LNCAP (cell line): ENCODE data around the gene WFS1.

Experiments used
- TF ChIP-seq, protein P1 (sequence below): fragments of 450-650 bp; IDR thresholded peaks from 2 replicates; pipeline ENCODE4 v1.5.1; 2017; ENCODE audit warnings: mild to moderate bottlenecking

WFS1 gene

DNA sequence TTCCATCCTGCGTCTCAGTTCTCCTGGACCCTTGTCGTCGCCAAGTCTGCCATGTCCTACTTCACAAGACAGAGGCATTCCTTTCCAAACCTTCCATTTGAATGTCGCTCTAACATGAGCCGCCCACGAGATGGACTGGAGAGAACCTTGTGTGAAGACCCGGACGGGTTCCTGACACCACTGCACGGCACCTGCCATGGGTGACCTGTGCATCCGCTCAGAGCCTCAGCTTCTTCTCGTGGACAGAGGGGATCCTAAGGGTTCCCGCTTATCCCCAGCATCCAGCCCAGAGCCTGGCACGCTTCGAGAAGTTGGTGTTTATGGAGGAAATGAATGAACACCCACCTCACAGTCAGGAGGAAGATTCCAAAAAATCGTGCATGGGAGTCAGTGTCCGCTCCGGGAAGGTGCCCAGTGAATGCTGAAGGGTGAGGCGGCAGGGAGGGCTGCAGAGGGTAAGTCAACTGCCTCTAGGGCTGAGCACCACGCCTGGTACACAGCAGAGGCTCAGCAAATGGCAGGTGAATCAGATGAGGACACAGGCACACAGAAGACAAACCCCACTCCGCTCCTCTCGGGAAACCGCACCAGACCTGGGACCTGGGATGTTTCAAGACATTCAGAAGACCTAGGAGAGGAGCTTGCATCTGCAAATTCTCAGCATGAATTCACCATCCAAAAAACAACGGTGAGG, 52.6 kb downstream of the WFS1 start:
- TF ChIP-seq, protein P1, sequence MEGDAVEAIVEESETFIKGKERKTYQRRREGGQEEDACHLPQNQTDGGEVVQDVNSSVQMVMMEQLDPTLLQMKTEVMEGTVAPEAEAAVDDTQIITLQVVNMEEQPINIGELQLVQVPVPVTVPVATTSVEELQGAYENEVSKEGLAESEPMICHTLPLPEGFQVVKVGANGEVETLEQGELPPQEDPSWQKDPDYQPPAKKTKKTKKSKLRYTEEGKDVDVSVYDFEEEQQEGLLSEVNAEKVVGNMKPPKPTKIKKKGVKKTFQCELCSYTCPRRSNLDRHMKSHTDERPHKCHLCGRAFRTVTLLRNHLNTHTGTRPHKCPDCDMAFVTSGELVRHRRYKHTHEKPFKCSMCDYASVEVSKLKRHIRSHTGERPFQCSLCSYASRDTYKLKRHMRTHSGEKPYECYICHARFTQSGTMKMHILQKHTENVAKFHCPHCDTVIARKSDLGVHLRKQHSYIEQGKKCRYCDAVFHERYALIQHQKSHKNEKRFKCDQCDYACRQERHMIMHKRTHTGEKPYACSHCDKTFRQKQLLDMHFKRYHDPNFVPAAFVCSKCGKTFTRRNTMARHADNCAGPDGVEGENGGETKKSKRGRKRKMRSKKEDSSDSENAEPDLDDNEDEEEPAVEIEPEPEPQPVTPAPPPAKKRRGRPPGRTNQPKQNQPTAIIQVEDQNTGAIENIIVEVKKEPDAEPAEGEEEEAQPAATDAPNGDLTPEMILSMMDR, result no peak

DNA sequence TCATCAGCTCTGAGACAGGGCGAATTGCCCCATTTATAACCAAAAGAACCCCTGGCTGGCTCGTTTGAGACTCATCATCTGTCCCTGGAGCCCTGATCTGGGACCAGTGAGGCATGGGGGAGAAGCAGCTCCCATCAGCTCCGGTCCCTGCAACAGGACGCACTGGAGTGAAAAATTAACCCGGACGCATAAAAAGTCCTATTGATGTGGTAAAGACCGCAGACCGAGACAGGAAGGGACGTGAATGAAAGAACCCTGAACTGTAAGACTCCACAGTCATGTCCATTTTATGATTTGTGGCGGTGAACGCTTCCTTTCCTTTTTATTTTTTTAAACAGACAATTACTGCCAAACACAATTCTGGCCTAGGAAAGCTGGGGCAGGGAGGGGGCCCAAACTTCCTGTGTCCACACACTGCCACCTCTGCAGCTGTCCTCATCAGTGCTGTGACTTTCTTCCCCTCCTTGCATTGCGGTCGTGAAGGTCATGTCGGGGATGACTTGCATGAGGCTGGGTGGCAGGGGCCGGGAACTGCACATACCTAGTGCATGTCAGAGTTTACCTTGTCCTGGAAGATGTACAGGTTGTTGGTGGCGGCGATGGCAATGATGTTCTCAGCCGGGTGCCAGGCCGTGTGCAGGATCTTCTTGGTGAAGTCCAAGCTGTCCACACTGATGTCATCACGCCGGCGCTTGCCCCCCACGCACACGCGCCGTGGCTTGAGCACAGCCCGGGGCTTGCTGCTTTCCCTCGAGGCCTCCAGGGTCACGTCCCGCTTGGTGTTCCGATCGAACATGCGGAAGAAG, 53.3 kb downstream of the WFS1 start:
- TF ChIP-seq, protein P1, result no peak

DNA sequence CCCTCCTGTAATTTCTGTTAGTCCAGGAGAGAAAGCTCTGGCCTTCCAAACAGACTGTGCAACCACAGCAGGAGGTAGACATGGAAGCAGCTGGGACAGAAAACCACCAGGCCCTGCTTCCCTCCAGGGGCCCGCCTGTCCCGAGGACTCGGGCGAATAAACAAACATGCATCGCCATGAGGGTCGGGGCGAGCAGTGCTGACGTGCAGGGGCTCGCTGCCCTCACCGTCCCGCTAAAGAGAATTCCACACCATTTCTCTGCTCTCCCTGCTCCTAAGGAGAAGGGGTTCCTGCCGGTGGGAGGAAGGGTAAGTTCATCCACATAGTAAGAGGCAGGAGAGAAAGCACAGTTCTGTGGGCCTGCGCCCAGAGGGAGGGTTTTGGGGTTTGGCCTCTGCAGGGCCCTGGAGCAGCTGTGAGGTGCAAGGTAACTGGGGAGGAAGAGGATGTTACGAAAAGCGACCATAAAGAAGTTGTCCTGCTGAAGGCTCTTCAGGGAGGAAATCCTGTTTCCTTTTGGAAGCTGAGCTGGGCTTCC, 54.9 kb downstream of the WFS1 start:
- TF ChIP-seq, protein P1, result no peak

DNA sequence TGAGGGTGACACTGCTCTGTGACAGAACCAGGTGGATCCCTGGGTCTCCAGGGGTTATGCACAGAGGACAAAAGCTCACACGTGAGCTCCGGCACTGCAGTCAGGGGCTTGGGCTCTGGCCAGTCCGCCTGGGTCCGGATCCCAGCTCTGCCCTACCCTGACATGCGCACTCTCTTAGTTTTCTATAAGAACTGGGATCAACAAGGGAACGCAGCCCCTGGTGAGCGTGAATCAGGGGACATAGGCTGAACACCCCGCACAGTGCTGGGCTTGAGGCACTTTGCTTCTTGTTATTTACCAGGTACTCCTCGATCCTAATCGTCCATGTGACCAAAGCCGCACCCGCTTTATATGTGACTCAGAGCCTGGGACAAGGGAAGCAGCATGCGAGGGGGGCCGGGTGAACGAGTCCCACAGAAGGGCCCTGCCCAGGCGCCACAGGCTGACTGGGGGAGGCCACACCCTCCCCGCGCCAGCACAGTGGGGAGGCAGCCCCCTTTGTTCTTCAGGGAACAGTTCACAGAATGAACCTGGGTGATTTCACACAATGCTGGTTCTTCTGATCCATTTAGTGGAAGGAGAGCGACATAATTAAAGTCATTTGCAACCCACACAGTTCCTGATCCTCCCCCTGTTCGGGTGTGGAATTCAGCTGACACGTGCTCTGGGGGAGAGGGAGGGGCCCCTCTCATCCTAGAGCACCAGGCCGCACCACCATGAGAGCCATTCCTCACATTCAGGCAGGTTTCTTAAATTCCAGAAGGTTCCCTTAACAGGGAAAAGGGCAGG, 55.5 kb downstream of the WFS1 start:
- TF ChIP-seq, protein P1, result no peak

DNA sequence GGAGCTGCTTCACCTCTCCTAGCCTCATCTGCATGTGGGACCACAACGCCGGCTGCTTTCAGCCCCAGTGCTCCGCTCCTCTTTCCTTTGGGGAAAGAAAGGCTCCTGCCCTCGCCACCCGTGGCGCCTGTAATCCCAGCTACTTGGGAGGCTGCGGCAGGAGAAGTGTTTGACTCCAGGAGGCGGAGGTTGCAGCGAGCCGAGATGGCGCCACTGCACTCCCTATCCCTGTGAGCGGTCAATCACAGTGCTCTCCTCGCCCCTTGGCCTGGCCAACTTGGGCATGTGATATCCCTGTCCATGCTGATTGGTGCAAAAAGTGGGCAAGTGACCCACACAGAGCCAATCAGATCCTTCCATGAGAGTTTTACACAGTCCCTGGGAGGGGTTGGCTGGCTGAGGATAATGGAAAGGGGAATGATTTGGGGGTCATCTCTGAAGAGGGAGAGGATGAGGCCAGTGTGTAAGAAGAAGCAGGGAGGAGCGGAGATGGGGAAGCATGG, 56.2 kb downstream of the WFS1 start:
- TF ChIP-seq, protein P1, result no peak

- TF ChIP-seq, protein P1, result no peak
Observed at GRCh38 chr4:6326312-6327060, 56.8 kb downstream of the WFS1 start.
